Measurements from ENCODE around the gene ARL3.

ARL3 gene

DNA sequence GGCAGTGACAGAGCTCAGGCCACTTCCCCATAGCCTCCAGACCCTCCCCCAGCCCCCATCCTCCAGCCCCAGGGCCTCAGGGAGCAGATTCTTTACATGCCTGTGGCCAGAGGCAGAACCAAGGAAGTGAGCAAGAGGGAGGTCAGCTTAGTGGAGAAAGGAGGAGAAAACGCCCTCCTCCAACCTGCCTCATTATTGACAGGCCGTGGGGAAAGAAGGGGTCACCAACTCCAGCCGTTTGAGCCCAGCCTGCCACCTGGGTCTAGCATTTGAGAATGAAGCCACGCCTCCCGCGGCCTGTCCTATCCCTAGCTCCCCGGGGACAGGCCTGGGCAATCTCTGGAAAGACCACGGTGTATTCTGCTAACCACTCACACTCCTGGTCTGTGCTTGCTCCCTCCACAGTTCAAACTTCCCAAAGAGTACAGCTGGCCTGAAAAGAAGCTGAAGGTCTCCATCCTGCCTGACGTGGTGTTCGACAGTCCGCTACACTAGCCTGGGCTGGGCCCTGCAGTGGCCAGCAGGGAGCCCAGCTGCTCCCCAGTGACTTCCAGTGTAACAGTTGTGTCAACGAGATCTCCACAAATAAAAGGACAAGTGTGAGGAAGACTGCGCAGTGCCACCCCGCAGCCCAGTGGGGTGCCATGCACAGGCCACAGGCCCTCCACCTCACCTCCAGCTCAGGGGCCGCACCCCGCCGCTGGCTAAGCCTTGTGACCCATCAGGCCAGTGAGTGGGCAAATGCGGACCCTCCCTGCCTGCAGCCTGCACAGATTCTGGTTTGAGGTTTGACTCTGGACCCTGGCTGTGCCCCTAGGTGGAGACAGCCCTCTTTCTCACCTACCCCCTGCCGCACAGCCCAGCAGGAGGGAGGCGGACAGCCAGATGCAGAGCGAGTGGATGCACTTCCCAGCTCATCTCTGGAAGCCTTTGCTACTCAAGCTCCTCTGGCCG, 84.3 kb downstream of the ARL3 start:
- Histone ChIP-seq H2BK15ac (ENCODE audit: low read length) (no peak overlapping the region), H3K27ac (replicated peaks; ENCODE audit: low read length) (peak overlapping the region; percentile 95), H2BK120ac (ENCODE audit: low read depth, low read length) (peak overlapping the region; percentile 99), H4K8ac (ENCODE audit: low read depth, low read length) (peak overlapping the region; percentile 29), H2AK5ac (ENCODE audit: low read depth, low read length) (peak overlapping the region; percentile 100), H3K27me3 (ENCODE audit: control insufficient read depth in 3 of 3, insufficient read depth in 3 of 3, low read depth in 1 of 3, low read length in 3 of 3) (no peaks in the 10 kb centered on the region), H3K9ac (ENCODE audit: low read depth, low read length, poor library complexity) (peak overlapping the region; percentile 86), H4K91ac (ENCODE audit: low read depth, low read length, poor library complexity) (peak overlapping the region; percentile 76), H3K14ac (ENCODE audit: low read length) (no peak overlapping the region), H3K4ac (ENCODE audit: low read length) (peak overlapping the region; percentile 99), H3K36me3 (replicated peaks in 1 of 2; ENCODE audit: control insufficient read depth in 2 of 2, insufficient read depth in 2 of 2, low read length in 2 of 2) (peaks cover 13 to 23% of the 10 kb centered on the region in 2 donors), H3K18ac (ENCODE audit: low read length) (peak overlapping the region; percentile 98), H3K4me1 (ENCODE audit: control insufficient read depth in 2 of 2, insufficient read depth in 1 of 2, low read depth in 1 of 2, low read length in 2 of 2) (peaks cover 65 to 83% of the 10 kb centered on the region in 2 donors), H3K4me3 (ENCODE audit: low read length in 2 of 2) (no peak overlapping the region), H3K4me2 (ENCODE audit: insufficient read depth, low read length, poor library complexity, severe bottlenecking) (peak overlapping the region; percentile 32), H3K9me3 (replicated peaks in 1 of 2; ENCODE audit: control insufficient read depth in 2 of 2, insufficient read depth in 1 of 2, low read depth in 1 of 2, low read length in 2 of 2) (no peaks in the 10 kb centered on the region), H2BK5ac (ENCODE audit: low read length) (peak overlapping the region; percentile 99), H2BK12ac (ENCODE audit: low read length) (peak overlapping the region; percentile 87), H2AFZ (ENCODE audit: low read length) (peak overlapping the region; percentile 5), H3K23ac (ENCODE audit: low read depth, low read length, poor library complexity) (peak overlapping the region; percentile 56), H3K79me1 (ENCODE audit: low read depth, low read length) (no peaks in the 10 kb centered on the region)
- WGBS, 2 donors (ENCODE audit: extremely low coverage in 2 of 2, insufficient read length in 2 of 2, insufficient replicate concordance in 1 of 2): no CpG with 5 or more reads among the region's 22 CpGs
- DNase-seq (ENCODE audit: low spot score): peak; percentile 73

DNA sequence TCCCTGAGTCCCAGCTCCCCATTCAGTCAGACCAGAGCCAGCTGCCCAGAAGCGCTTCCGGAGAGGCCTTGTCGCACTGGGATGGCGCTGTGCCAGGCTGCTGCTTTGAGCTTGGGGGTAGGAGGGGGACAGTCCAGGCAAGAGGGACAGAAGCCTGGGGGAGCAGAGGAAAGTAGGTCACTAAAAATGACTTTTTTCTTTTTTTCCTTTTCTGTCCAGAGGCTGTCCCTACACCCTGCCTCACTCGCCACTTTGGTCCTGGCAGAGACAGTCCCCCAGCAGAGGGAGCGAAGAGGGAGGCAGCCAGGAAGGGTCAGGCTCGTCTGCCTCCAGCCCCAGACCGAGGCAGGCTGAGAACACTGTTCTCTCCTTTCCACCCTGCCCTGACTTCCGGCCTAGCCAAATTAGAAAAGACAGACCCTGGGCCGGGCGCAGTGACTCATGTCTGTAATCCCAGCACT, 85.7 kb downstream of the ARL3 start:
- Histone ChIP-seq H4K8ac (ENCODE audit: low read depth, low read length) (no peak overlapping the region), H2BK5ac (ENCODE audit: low read length) (peak overlapping the region; percentile 13), H3K27me3 (ENCODE audit: control insufficient read depth in 3 of 3, insufficient read depth in 3 of 3, low read depth in 1 of 3, low read length in 3 of 3) (no peaks in the 10 kb centered on the region), H2AK5ac (ENCODE audit: low read depth, low read length) (peak overlapping the region; percentile 91), H3K23ac (ENCODE audit: low read depth, low read length, poor library complexity) (no peak overlapping the region), H3K9me3 (replicated peaks in 1 of 2; ENCODE audit: control insufficient read depth in 2 of 2, insufficient read depth in 1 of 2, low read depth in 1 of 2, low read length in 2 of 2) (no peaks in the 10 kb centered on the region), H3K79me1 (ENCODE audit: low read depth, low read length) (no peaks in the 10 kb centered on the region), H3K4me1 (ENCODE audit: control insufficient read depth in 2 of 2, insufficient read depth in 1 of 2, low read depth in 1 of 2, low read length in 2 of 2) (peaks cover 61 to 72% of the 10 kb centered on the region in 2 donors), H2BK15ac (ENCODE audit: low read length) (peak overlapping the region; percentile 59), H2AFZ (ENCODE audit: low read length) (no peak overlapping the region), H3K27ac (replicated peaks; ENCODE audit: low read length) (peak overlapping the region; percentile 94), H3K4me3 (ENCODE audit: low read length in 2 of 2) (no peak overlapping the region), H3K9ac (ENCODE audit: low read depth, low read length, poor library complexity) (peak overlapping the region; percentile 26), H2BK12ac (ENCODE audit: low read length) (no peak overlapping the region), H3K14ac (ENCODE audit: low read length) (no peak overlapping the region), H3K4ac (ENCODE audit: low read length) (no peak overlapping the region), H3K18ac (ENCODE audit: low read length) (peak overlapping the region; percentile 92), H2BK120ac (ENCODE audit: low read depth, low read length) (peak overlapping the region; percentile 4), H3K4me2 (ENCODE audit: insufficient read depth, low read length, poor library complexity, severe bottlenecking) (no peak overlapping the region), H4K91ac (ENCODE audit: low read depth, low read length, poor library complexity) (peak overlapping the region; percentile 40), H3K36me3 (replicated peaks in 1 of 2; ENCODE audit: control insufficient read depth in 2 of 2, insufficient read depth in 2 of 2, low read length in 2 of 2) (peaks cover 13 to 23% of the 10 kb centered on the region in 2 donors)
- WGBS, 2 donors (ENCODE audit: extremely low coverage in 2 of 2, insufficient read length in 2 of 2, insufficient replicate concordance in 1 of 2): no CpG with 5 or more reads among the region's 11 CpGs
- DNase-seq (ENCODE audit: low spot score): no peak

DNA sequence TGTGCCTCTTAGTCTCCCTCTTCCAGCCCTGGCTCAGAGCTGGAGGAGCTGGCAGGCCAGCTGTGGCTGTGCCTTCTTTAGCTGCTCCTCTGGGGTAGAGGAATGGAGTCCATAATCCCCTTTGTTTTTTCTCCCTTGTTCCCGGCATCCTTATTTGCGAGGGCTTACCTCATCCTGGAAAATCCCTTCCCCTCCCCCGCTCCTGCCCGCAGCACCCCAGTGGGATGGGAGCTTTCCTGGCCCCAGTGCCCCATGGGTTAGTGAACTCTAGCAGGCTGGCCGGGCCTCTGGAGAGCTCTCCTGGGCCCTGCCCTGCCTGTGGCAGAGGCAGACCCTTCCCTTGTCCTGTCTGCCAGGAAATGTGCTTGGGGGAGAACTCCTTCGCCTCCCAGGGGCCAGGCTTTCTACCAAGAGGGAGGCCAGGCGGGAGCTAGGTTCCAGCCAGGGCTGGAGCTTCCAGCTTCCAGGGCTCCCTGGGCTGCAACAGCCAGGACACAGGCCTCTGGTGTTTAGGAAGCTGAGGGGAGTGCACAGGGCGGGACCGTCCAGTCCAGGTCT, 86.4 kb downstream of the ARL3 start:
- peak overlapping the region; percentile 94 for H3K27ac ChIP-seq (replicated peaks; ENCODE audit: low read length)

DNA sequence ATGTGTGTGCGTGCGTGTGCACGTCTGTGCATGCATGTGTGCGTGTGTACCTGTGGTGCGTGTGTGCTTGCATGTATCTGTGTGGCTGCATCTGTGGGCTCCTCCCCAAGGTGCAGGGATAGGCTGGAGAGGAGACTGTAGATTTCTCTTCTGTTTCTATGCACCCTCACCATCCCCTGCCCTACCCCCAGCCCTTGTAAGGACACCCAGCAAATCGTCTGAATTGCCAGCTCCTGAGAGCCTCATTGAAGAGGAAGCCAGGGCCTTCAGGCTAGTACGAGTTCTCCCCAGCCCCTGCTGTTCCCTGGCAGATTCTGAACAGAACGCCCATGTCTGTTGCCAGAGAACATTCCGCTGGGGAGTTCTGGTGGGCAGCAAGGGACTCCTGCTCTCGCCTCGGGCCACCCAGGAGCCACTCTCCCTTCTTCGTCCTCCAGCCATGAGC, 86.9 kb downstream of the ARL3 start:
- Histone ChIP-seq H2BK15ac (ENCODE audit: low read length) (peak overlapping the region; percentile 2), H3K9me3 (replicated peaks in 1 of 2; ENCODE audit: control insufficient read depth in 2 of 2, insufficient read depth in 1 of 2, low read depth in 1 of 2, low read length in 2 of 2) (no peaks in the 10 kb centered on the region), H3K27ac (replicated peaks; ENCODE audit: low read length) (peak overlapping the region; percentile 94), H3K18ac (ENCODE audit: low read length) (peak overlapping the region; percentile 71), H3K23ac (ENCODE audit: low read depth, low read length, poor library complexity) (no peak overlapping the region), H3K4ac (ENCODE audit: low read length) (no peak overlapping the region), H3K9ac (ENCODE audit: low read depth, low read length, poor library complexity) (peak overlapping the region; percentile 71), H3K27me3 (ENCODE audit: control insufficient read depth in 3 of 3, insufficient read depth in 3 of 3, low read depth in 1 of 3, low read length in 3 of 3) (no peaks in the 10 kb centered on the region), H3K14ac (ENCODE audit: low read length) (no peak overlapping the region), H3K4me3 (ENCODE audit: low read length in 2 of 2) (no peak overlapping the region), H2BK5ac (ENCODE audit: low read length) (peak overlapping the region; percentile 58), H3K4me2 (ENCODE audit: insufficient read depth, low read length, poor library complexity, severe bottlenecking) (no peak overlapping the region), H4K8ac (ENCODE audit: low read depth, low read length) (peak overlapping the region; percentile 68), H3K36me3 (replicated peaks in 1 of 2; ENCODE audit: control insufficient read depth in 2 of 2, insufficient read depth in 2 of 2, low read length in 2 of 2) (peaks cover 12 to 22% of the 10 kb centered on the region in 2 donors), H3K4me1 (ENCODE audit: control insufficient read depth in 2 of 2, insufficient read depth in 1 of 2, low read depth in 1 of 2, low read length in 2 of 2) (peaks cover 55 to 61% of the 10 kb centered on the region in 2 donors), H3K79me1 (ENCODE audit: low read depth, low read length) (no peaks in the 10 kb centered on the region), H2AFZ (ENCODE audit: low read length) (no peak overlapping the region), H2BK120ac (ENCODE audit: low read depth, low read length) (peak overlapping the region; percentile 4), H2BK12ac (ENCODE audit: low read length) (peak overlapping the region; percentile 79), H2AK5ac (ENCODE audit: low read depth, low read length) (peak overlapping the region; percentile 60), H4K91ac (ENCODE audit: low read depth, low read length, poor library complexity) (peak overlapping the region; percentile 90)
- no CpG with 5 or more reads among the region's 12 CpGs for WGBS, 2 donors (ENCODE audit: extremely low coverage in 2 of 2, insufficient read length in 2 of 2, insufficient replicate concordance in 1 of 2)
- no peak for DNase-seq (ENCODE audit: low spot score)

More for the DNA sequence above, 86.4 kb downstream of the ARL3 start:
- no CpG with 5 or more reads among the region's 9 CpGs for WGBS, 2 donors (ENCODE audit: extremely low coverage in 2 of 2, insufficient read length in 2 of 2, insufficient replicate concordance in 1 of 2)
- H2BK15ac ChIP-seq (ENCODE audit: low read length): peak overlapping the region; percentile 2
- no peak overlapping the region for H3K14ac ChIP-seq (ENCODE audit: low read length)
- H3K4me3 ChIP-seq (ENCODE audit: low read length in 2 of 2): no peak overlapping the region
- peaks cover 58 to 66% of the 10 kb centered on the region in 2 donors for H3K4me1 ChIP-seq (ENCODE audit: control insufficient read depth in 2 of 2, insufficient read depth in 1 of 2, low read depth in 1 of 2, low read length in 2 of 2)
- no peaks in the 10 kb centered on the region for H3K79me1 ChIP-seq (ENCODE audit: low read depth, low read length)
- no peaks in the 10 kb centered on the region for H3K9me3 ChIP-seq (replicated peaks in 1 of 2; ENCODE audit: control insufficient read depth in 2 of 2, insufficient read depth in 1 of 2, low read depth in 1 of 2, low read length in 2 of 2)
- peak overlapping the region; percentile 71 for H3K9ac ChIP-seq (ENCODE audit: low read depth, low read length, poor library complexity)
- peak overlapping the region; percentile 90 for H4K91ac ChIP-seq (ENCODE audit: low read depth, low read length, poor library complexity)
- peaks cover 13 to 23% of the 10 kb centered on the region in 2 donors for H3K36me3 ChIP-seq (replicated peaks in 1 of 2; ENCODE audit: control insufficient read depth in 2 of 2, insufficient read depth in 2 of 2, low read length in 2 of 2)
- H2BK12ac ChIP-seq (ENCODE audit: low read length): peak overlapping the region; percentile 35
- H4K8ac ChIP-seq (ENCODE audit: low read depth, low read length): no peak overlapping the region
- no peak overlapping the region for H3K23ac ChIP-seq (ENCODE audit: low read depth, low read length, poor library complexity)
- H3K18ac ChIP-seq (ENCODE audit: low read length): peak overlapping the region; percentile 92
- peak overlapping the region; percentile 58 for H2BK5ac ChIP-seq (ENCODE audit: low read length)
- H3K4ac ChIP-seq (ENCODE audit: low read length): no peak overlapping the region
- peak overlapping the region; percentile 4 for H2BK120ac ChIP-seq (ENCODE audit: low read depth, low read length)
- peak; percentile 75 for DNase-seq (ENCODE audit: low spot score)
- no peaks in the 10 kb centered on the region for H3K27me3 ChIP-seq (ENCODE audit: control insufficient read depth in 3 of 3, insufficient read depth in 3 of 3, low read depth in 1 of 3, low read length in 3 of 3)
- H3K4me2 ChIP-seq (ENCODE audit: insufficient read depth, low read length, poor library complexity, severe bottlenecking): no peak overlapping the region
- peak overlapping the region; percentile 91 for H2AK5ac ChIP-seq (ENCODE audit: low read depth, low read length)
- H2AFZ ChIP-seq (ENCODE audit: low read length): no peak overlapping the region
